H1 (cell line): ENCODE results near the gene ERC1. TPM values are rescaled to one million over a fixed set of nuclear protein-coding genes. Genes with fewer than 3 reads are reported as not detected.

Source experiments
- CTCF ChIA-PET: fragments of 300-600 bp; sonication (Branson Sonifier 250); formaldehyde crosslinking; loops from one replicate; lab custom pipeline; 2021; ENCODE audit not compliant: partially characterized antibody; lab: Charles Lee
- POLR2A ChIA-PET: fragments of 300-600 bp; sonication (Branson Sonifier 250); formaldehyde crosslinking; loops from one replicate; lab custom pipeline; 2021; ENCODE audit warnings: inconsistent platforms; ENCODE audit not compliant: partially characterized antibody; lab: Charles Lee
- DNase-seq, 2 experiments: peaks; one replicate each; pipeline versions ENCODE4 v3.0.0 to v3.0.0-alpha.2; 2010 to 2022; ENCODE audit warnings: low spot score in 2 of 2, low read depth in 1 of 2, mixed read lengths in 1 of 2
- FAIRE-seq: peaks from 2 replicates; lab custom pipeline; 2011; peaks lifted over from hg19 to GRCh38; lab: Jason Lieb, UNC
- H2AFZ ChIP-seq: 2 replicates; pipeline ENCODE4 v1.8.1; 2012; ENCODE audit warnings: low read length, inconsistent platforms
- H2AK5ac ChIP-seq: 2 replicates; pipeline ENCODE4 v1.6.1; 2013; ENCODE audit warnings: low read depth, low read length
- H2BK120ac ChIP-seq: replicated peaks from 2 replicates; pipeline ENCODE3; 2013; ENCODE audit warnings: low read depth, low read length, inconsistent platforms
- H2BK12ac ChIP-seq: 2 replicates; pipeline ENCODE4 v1.6.1; 2013; ENCODE audit warnings: low read depth, low read length
- H2BK15ac ChIP-seq: 2 replicates; pipeline ENCODE4 v1.6.1; 2013; ENCODE audit warnings: low read length
- H2BK20ac ChIP-seq: 2 replicates; pipeline ENCODE4 v1.6.1; 2013; ENCODE audit warnings: low read length
- H2BK5ac ChIP-seq: 2 replicates; pipeline ENCODE4 v1.6.1; 2013; ENCODE audit warnings: low read depth, low read length
- H3K14ac ChIP-seq: 2 replicates; pipeline ENCODE4 v1.6.1; 2013; ENCODE audit warnings: inconsistent platforms; ENCODE audit not compliant: insufficient read length
- H3K18ac ChIP-seq: 2 replicates; pipeline ENCODE4 v1.6.1; 2013; ENCODE audit warnings: low read length; ENCODE audit errors: extremely low read depth
- H3K23ac ChIP-seq: 2 replicates; pipeline ENCODE4 v1.6.1; 2013; ENCODE audit warnings: inconsistent platforms; ENCODE audit not compliant: insufficient read length
- H3K23me2 ChIP-seq: 2 replicates; pipeline ENCODE4 v1.6.1; 2013; ENCODE audit warnings: low read depth, low read length
- H3K27ac ChIP-seq: 2 replicates; pipeline ENCODE4 v1.6.1; 2011; ENCODE audit warnings: low read depth, low read length, inconsistent platforms
- H3K27me3 ChIP-seq, 4 experiments: replicated peaks in 1 of 4; 1 replicate in 1 of 4; 2 replicates in 3 of 4; pipeline versions ENCODE4 v1.6.1 to v1.8.1; 2011 to 2013; ENCODE audit warnings: low read length in 3 of 4, mild to moderate bottlenecking in 3 of 4, inconsistent platforms in 2 of 4, mixed read lengths in 2 of 4, moderate library complexity in 1 of 4; ENCODE audit not compliant: control insufficient read depth in 3 of 4, insufficient read depth in 3 of 4; ENCODE audit errors: extremely low read depth in 1 of 4
- H3K36me3 ChIP-seq, 4 experiments: 2 replicates each; pipeline versions ENCODE4 v1.6.1 to v1.8.1; 2011 to 2013; ENCODE audit warnings: mild to moderate bottlenecking in 4 of 4, low read length in 3 of 4, moderate library complexity in 2 of 4, control low read depth in 1 of 4, inconsistent platforms in 1 of 4; ENCODE audit not compliant: insufficient read depth in 4 of 4, control insufficient read depth in 2 of 4
- H3K4ac ChIP-seq: replicated peaks from 2 replicates; pipeline ENCODE3; 2013; ENCODE audit warnings: low read length, low read depth, mixed read lengths, inconsistent platforms; ENCODE audit not compliant: insufficient read length
- H3K4me1 ChIP-seq, 4 experiments: replicated peaks in 1 of 4; 1 replicate in 1 of 4; 2 replicates in 3 of 4; pipeline versions ENCODE4 v1.6.1 to v1.8.1; 2011 to 2013; ENCODE audit warnings: low read length in 3 of 4, inconsistent platforms in 2 of 4, mixed read lengths in 1 of 4; ENCODE audit not compliant: insufficient read depth in 4 of 4, control insufficient read depth in 3 of 4
- H3K4me2 ChIP-seq, 2 experiments: 2 replicates each; pipeline versions ENCODE4 v1.6.1 to v1.8.1; 2011 to 2013; ENCODE audit warnings: low read depth in 2 of 2, low read length in 2 of 2, control low read depth in 1 of 2, inconsistent platforms in 1 of 2, mild to moderate bottlenecking in 1 of 2; ENCODE audit not compliant: insufficient read depth in 1 of 2
- H3K4me3 ChIP-seq, 4 experiments: fragments of 200-600, 300-600 bp in 1 of 4; sonication (generic), shearing (Covaris generic), sonication (Bioruptor Twin) in 1 of 4; 2 replicates each; pipeline versions ENCODE4 v1.5.1 to v1.8.1; 2011 to 2016; ENCODE audit warnings: low read length in 4 of 4, low read depth in 3 of 4, control low read depth in 2 of 4, inconsistent platforms in 2 of 4, mild to moderate bottlenecking in 2 of 4, mixed read lengths in 1 of 4, moderate library complexity in 1 of 4; ENCODE audit not compliant: insufficient read depth in 2 of 4; ENCODE audit errors: extremely low read depth in 1 of 4
- H3K56ac ChIP-seq: replicated peaks from 2 replicates; pipeline ENCODE3; 2013; ENCODE audit warnings: low read depth, mild to moderate bottlenecking, mixed read lengths, low read length, inconsistent platforms; ENCODE audit not compliant: insufficient read length
- H3K79me1 ChIP-seq: 2 replicates; pipeline ENCODE4 v1.6.1; 2013; ENCODE audit warnings: low read depth, low read length, control low read depth
- H3K79me2 ChIP-seq, 2 experiments: 2 replicates each; pipeline versions ENCODE4 v1.6.1 to v1.8.1; 2012 to 2013; ENCODE audit warnings: low read length in 2 of 2, mild to moderate bottlenecking in 2 of 2, inconsistent platforms in 1 of 2; ENCODE audit not compliant: insufficient read depth in 2 of 2, control insufficient read depth in 1 of 2
- H3K9ac ChIP-seq, 4 experiments: replicated peaks in 1 of 4; 1 replicate in 1 of 4; 2 replicates in 3 of 4; pipeline versions ENCODE4 v1.6.1 to v1.8.1; 2011 to 2013; ENCODE audit warnings: low read depth in 3 of 4, low read length in 3 of 4, control low read depth in 2 of 4, mild to moderate bottlenecking in 2 of 4, moderate library complexity in 2 of 4, inconsistent platforms in 1 of 4; ENCODE audit errors: extremely low read depth in 1 of 4
- H3K9me3 ChIP-seq, 2 experiments: 2 replicates each; pipeline versions ENCODE4 v1.6.1 to v1.8.1; 2012 to 2013; ENCODE audit warnings: mild to moderate bottlenecking in 2 of 2, moderate library complexity in 2 of 2, control low read depth in 1 of 2, inconsistent platforms in 1 of 2, low read depth in 1 of 2, low read length in 1 of 2, mixed read lengths in 1 of 2; ENCODE audit not compliant: insufficient read depth in 2 of 2
- H4K20me1 ChIP-seq, 2 experiments: replicated peaks in 1 of 2; 2 replicates each; pipeline versions ENCODE3 to v1.8.1; 2011 to 2013; ENCODE audit warnings: inconsistent platforms in 2 of 2, low read length in 2 of 2, mild to moderate bottlenecking in 1 of 2; ENCODE audit not compliant: insufficient read depth in 2 of 2, control insufficient read depth in 1 of 2
- H4K5ac ChIP-seq: 2 replicates; pipeline ENCODE4 v1.6.1; 2013; ENCODE audit warnings: low read length, low read depth, mixed read lengths, inconsistent platforms; ENCODE audit not compliant: insufficient read length
- H4K8ac ChIP-seq: 2 replicates; pipeline ENCODE4 v1.8.0; 2013; ENCODE audit warnings: mild to moderate bottlenecking, moderate library complexity, low read length, inconsistent platforms; ENCODE audit not compliant: insufficient read depth; ENCODE audit errors: extremely low read depth
- H4K91ac ChIP-seq: replicated peaks from 2 replicates; pipeline ENCODE3; 2013; ENCODE audit warnings: low read length, mixed read lengths, inconsistent platforms; ENCODE audit not compliant: insufficient read length
- RAD21 ChIP-seq, 2 experiments: IDR thresholded peaks in 1 of 2; conservative IDR thresholded peaks in 1 of 2; 2 replicates each; pipeline ENCODE4 v1.6.1; 2011; ENCODE audit warnings: low read depth in 2 of 2, low read length in 2 of 2, improper control_type of control experiment in 1 of 2, inconsistent platforms in 1 of 2, mild to moderate bottlenecking in 1 of 2, moderate library complexity in 1 of 2
- SAP30 ChIP-seq: fragments of 300-600 bp; sonication (generic); IDR thresholded peaks from 2 replicates; pipeline ENCODE4 v1.7.1; 2012; ENCODE audit warnings: low read length, moderate library complexity, mild to moderate bottlenecking, inconsistent platforms; ENCODE audit not compliant: insufficient read depth, insufficient replicate concordance
- WGBS, 2 experiments: shearing (Covaris generic) in 1 of 2; methylation state at CpG; one replicate each; pipeline versions ENCODE4 v1.1.6 to v1.1.7; 2013 to 2015; ENCODE audit warnings: low lambda C conversion rate in 2 of 2, mixed read lengths in 2 of 2, inconsistent platforms in 1 of 2, low coverage in 1 of 2, missing lambda C conversion rate in 1 of 2; ENCODE audit not compliant: insufficient replicate concordance in 2 of 2, insufficient coverage in 1 of 2, insufficient read length in 1 of 2; ENCODE audit errors: extremely low coverage in 1 of 2, missing lambda C conversion rate in 1 of 2; 5-methylcytosine and 5-hydroxymethylcytosine counted together
- polyA plus RNA-seq, 7 experiments: library from polyadenylated mRNA; depleted of rRNA in 3 of 7; stranded (reverse) in 5 of 7; unstranded in 2 of 7; fragments of >200 nt in 5 of 7; fragments of 200-250 nt in 2 of 7; gene quantifications; 1 replicate in 5 of 7; 2 replicates in 1 of 7; 4 replicates in 1 of 7; pipeline versions ENCODE4 v1.2.1 to v1.2.3, GENCODE V29; 2011 to 2013; ENCODE audit warnings: missing spikeins in 2 of 7, mixed read lengths in 2 of 7
- total RNA-seq: library from RNA; stranded (reverse); fragmentation: NEBNext Ultra II Directional; extraction: Animal tissue kit (Norgen Biotek cat#: 25700); gene quantifications from 2 replicates; pipeline ENCODE4 v1.2.1, GENCODE V29; 2021
- TF ChIP-seq, protein P1 (sequence below), 3 experiments: IDR thresholded peaks; 1 replicate in 2 of 3; 2 replicates in 1 of 3; pipeline versions ENCODE4 v1.5.1 to v1.6.1; 2011; ENCODE audit warnings: low read length in 3 of 3, mild to moderate bottlenecking in 3 of 3, inconsistent platforms in 2 of 3, low read depth in 1 of 3, moderate library complexity in 1 of 3; ENCODE audit not compliant: insufficient read depth in 1 of 3; ENCODE audit errors: control extremely low read depth in 1 of 3

The ERC1 gene
- total and polyA plus RNA-seq, 2 of the 8 experiments (the other 6 are each of a cell fraction or from before 2014, with no cell fraction given) = 7.8 to 45.7 TPM

DNA sequence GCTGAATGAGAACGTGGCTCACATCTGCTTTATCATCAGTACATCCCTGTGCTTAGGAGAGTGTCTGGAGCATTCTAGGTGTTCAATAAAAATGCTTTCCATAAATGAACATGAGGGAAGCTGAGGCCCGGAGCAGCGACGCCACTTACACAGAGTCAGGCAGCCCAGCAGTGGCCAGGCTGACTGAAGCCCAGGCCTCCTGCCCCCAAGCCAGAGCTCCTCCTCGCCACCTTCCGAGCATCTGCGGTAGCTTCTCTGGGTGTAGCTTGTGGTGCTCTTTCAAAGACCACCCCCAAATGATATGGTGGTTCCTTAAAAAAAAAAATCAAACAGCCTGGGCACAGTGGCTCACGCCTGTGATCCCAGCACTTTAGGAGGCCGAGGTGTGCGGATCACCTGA, 514.6 kb downstream of the ERC1 start:
- Histone ChIP-seq H3K4me3 (no peak overlapping the region), H3K4ac (no peak overlapping the region), H4K20me1 (no peaks in the 10 kb centered on the region), H3K56ac (no peak overlapping the region), H3K27me3 (no peaks in the 10 kb centered on the region), H4K91ac (no peak overlapping the region), H3K27ac (no peak overlapping the region), H2BK120ac (no peak overlapping the region), H2AK5ac (no peak overlapping the region), H3K23me2 (no peaks in the 10 kb centered on the region), H2BK12ac (no peak overlapping the region), H2BK5ac (no peak overlapping the region), H2BK20ac (no peak overlapping the region), H4K5ac (no peak overlapping the region), H2AFZ (no peak overlapping the region), H3K23ac (no peak overlapping the region), H4K8ac (no peak overlapping the region), H3K4me1 (peaks cover 0 to 3% (median 0%) of the 10 kb centered on the region in 4 experiments; a peak in 1 of 7 replicates), H3K14ac (no peak overlapping the region), H2BK15ac (no peak overlapping the region), H3K4me2 (no peak overlapping the region), H3K79me2 (no peaks in the 10 kb centered on the region), H3K18ac (no peak overlapping the region), H3K36me3 (no peaks in the 10 kb centered on the region), H3K9me3 (no peaks in the 10 kb centered on the region), H3K79me1 (no peaks in the 10 kb centered on the region), H3K9ac (no peak overlapping the region)
- ChIA-PET POLR2A (no interaction called here), CTCF (interaction anchor here (0.6 to 1.9 kb wide), 11 partner anchors 9 to 388 kb away, joined by 3 to 6 read pairs (median 3); no protein-coding TSS in a partner anchor)
- FAIRE-seq (no peak), DNase-seq (no peak)
- 87% methylated on average over 10 of the region's 10 CpGs; no CpG with 5 or more reads in 1 of the 2 experiments for WGBS, 2 experiments
- TF ChIP-seq, protein P1, sequence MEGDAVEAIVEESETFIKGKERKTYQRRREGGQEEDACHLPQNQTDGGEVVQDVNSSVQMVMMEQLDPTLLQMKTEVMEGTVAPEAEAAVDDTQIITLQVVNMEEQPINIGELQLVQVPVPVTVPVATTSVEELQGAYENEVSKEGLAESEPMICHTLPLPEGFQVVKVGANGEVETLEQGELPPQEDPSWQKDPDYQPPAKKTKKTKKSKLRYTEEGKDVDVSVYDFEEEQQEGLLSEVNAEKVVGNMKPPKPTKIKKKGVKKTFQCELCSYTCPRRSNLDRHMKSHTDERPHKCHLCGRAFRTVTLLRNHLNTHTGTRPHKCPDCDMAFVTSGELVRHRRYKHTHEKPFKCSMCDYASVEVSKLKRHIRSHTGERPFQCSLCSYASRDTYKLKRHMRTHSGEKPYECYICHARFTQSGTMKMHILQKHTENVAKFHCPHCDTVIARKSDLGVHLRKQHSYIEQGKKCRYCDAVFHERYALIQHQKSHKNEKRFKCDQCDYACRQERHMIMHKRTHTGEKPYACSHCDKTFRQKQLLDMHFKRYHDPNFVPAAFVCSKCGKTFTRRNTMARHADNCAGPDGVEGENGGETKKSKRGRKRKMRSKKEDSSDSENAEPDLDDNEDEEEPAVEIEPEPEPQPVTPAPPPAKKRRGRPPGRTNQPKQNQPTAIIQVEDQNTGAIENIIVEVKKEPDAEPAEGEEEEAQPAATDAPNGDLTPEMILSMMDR (IDR thresholded peaks at IDR 0.05; ENCODE audit: control extremely low read depth in 1 of 3, insufficient read depth in 1 of 3, low read depth in 1 of 3, low read length in 3 of 3) = peak in 2 of 3 experiments; percentile 10 to 13; a peak in 2 of 4 replicates
- TF ChIP-seq RAD21 (IDR thresholded peaks at IDR 0.05 in 1 of 2, conservative IDR thresholded peaks at IDR 0.05 in 1 of 2; ENCODE audit: low read depth in 2 of 2, low read length in 2 of 2) (peak in 1 of 2 experiments; percentile 29; a peak in 2 of 4 replicates), SAP30 (no peak)
